ENCODE measurements around the gene SH2B3.
A peak's percentile ranks its signal among the peaks of the same experiment; 100 is the strongest.
"Not testable (repeated sequence)": the region's sequence is repeated elsewhere in the genome, so short reads cannot be mapped to it uniquely, and the experiment has no call there.

The SH2B3 gene

GRCh38 chr12:111396726-111397445 lies 8.8 kb upstream of the SH2B3 start:
- Mint-ChIP-seq H3K4me1 (ENCODE audit: low read depth) (peaks cover 15% of the 10 kb centered on the region), H3K36me3 (ENCODE audit: low read depth) (no peaks in the 10 kb centered on the region), H3K4me3 (peak overlapping the region; percentile 28), H3K27me3 (ENCODE audit: low read depth) (peaks cover 15% of the 10 kb centered on the region), H3K27ac (peak overlapping the region; percentile 26), H3K9me3 (no peaks in the 10 kb centered on the region)

DNA sequence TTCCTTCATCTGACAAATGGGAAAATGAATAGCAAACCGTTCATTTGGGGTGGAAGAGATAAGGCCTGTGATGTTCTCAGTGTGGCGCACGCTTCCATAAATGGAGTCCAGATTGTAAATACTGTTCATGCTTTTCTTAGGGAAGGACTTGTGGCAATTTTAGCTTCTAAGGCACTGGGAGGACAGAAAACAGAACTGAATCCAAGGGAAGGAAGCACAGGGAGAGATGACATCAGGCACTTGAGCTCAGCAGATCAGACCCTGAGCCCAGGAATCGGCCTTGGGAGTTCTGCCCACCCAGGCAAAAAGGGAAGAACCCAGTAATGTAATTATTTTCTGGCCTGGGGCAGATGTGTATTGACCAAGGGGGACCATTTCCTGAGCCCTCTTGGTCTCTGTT lies 7.2 kb upstream of the SH2B3 start:
- no peak overlapping the region for H3K27ac Mint-ChIP-seq

DNA sequence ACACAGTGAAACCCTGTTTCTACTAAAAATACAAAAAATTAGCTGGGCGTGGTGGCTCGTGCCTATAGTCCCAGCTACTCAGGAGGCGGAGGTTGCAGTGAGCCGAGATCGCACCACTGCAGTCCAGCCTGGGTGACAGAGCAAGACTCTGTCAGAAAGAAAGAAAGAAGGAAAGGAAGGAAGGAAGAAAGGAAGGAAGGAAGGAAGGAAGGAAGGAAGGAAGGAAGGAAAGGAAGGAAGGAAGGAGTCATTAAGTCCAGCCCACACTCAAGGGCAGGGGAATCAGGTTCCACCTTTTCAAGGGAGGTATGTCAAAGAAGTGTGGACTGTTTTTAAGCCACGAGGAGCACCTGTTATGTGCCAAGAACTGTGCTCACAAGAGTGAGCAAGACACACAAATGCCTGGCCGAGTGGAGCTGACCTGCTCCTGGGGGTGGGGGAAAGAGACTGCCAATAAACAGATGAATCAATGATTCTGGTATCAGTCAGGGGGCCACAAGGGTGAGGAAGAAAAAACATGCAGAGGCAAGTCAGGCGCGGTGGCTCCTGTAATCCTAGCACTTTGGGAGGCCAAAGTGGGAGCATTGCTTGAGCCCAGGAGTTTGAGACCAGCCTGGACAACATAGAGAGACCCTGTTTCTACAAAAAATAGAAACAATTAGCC lies 5.8 kb upstream of the SH2B3 start:
- H3K9me3 Mint-ChIP-seq; H3K4me3 Mint-ChIP-seq; H3K36me3 Mint-ChIP-seq (ENCODE audit: low read depth): not testable (repeated sequence)
- Mint-ChIP-seq H3K27ac (peak overlapping the region; percentile 26), H3K27me3 (ENCODE audit: low read depth) (peaks cover 19% of the 10 kb centered on the region), H3K4me1 (ENCODE audit: low read depth) (peaks cover 35% of the 10 kb centered on the region)

More for the DNA sequence above, 7.2 kb upstream of the SH2B3 start:
- H3K36me3 Mint-ChIP-seq (ENCODE audit: low read depth): no peaks in the 10 kb centered on the region
- H3K9me3 Mint-ChIP-seq: no peaks in the 10 kb centered on the region
- H3K4me3 Mint-ChIP-seq: no peak overlapping the region
- peaks cover 19% of the 10 kb centered on the region for H3K27me3 Mint-ChIP-seq (ENCODE audit: low read depth)
- H3K4me1 Mint-ChIP-seq (ENCODE audit: low read depth): peaks cover 24% of the 10 kb centered on the region

GRCh38 chr12:111401167-111401605 lies 4.5 kb upstream of the SH2B3 start:
- Mint-ChIP-seq H3K4me1 (ENCODE audit: low read depth) (peaks cover 36% of the 10 kb centered on the region), H3K9me3 (no peaks in the 10 kb centered on the region), H3K36me3 (ENCODE audit: low read depth) (no peaks in the 10 kb centered on the region), H3K4me3 (no peak overlapping the region), H3K27me3 (ENCODE audit: low read depth) (peaks cover 19% of the 10 kb centered on the region), H3K27ac (no peak overlapping the region)

- H3K4me1 Mint-ChIP-seq (ENCODE audit: low read depth): peaks cover 34% of the 10 kb centered on the region
- peaks cover 19% of the 10 kb centered on the region for H3K27me3 Mint-ChIP-seq (ENCODE audit: low read depth)
- H3K27ac Mint-ChIP-seq; H3K4me3 Mint-ChIP-seq; H3K36me3 Mint-ChIP-seq (ENCODE audit: low read depth); H3K9me3 Mint-ChIP-seq: not testable (repeated sequence)
These were observed 3.3 kb upstream of the SH2B3 start for GRCh38 chr12:111402490-111402824.

- peaks cover 16% of the 10 kb centered on the region for H3K27me3 Mint-ChIP-seq (ENCODE audit: low read depth)
- H3K4me1 Mint-ChIP-seq (ENCODE audit: low read depth): peaks cover 42% of the 10 kb centered on the region
- H3K27ac Mint-ChIP-seq: peak overlapping the region; percentile 93
- H3K9me3 Mint-ChIP-seq: no peaks in the 10 kb centered on the region
- peak overlapping the region; percentile 89 for H3K4me3 Mint-ChIP-seq
- H3K36me3 Mint-ChIP-seq (ENCODE audit: low read depth): peaks cover 3% of the 10 kb centered on the region
These were observed 1.2 kb upstream of the SH2B3 start for GRCh38 chr12:111404362-111405148.

GRCh38 chr12:111405149-111405858 lies 419 bp upstream of the SH2B3 start:
- Mint-ChIP-seq H3K9me3 (no peaks in the 10 kb centered on the region), H3K36me3 (ENCODE audit: low read depth) (peaks cover 3% of the 10 kb centered on the region), H3K4me3 (peak overlapping the region; percentile 87), H3K27me3 (ENCODE audit: low read depth) (peaks cover 8% of the 10 kb centered on the region), H3K27ac (peak overlapping the region; percentile 93), H3K4me1 (ENCODE audit: low read depth) (peaks cover 46% of the 10 kb centered on the region)

GRCh38 chr12:111406474-111407376 lies 1.0 kb downstream of the SH2B3 start:
- peak overlapping the region; percentile 88 for H3K27ac Mint-ChIP-seq
- H3K4me3 Mint-ChIP-seq: peak overlapping the region; percentile 92
- H3K9me3 Mint-ChIP-seq: no peaks in the 10 kb centered on the region
- H3K4me1 Mint-ChIP-seq (ENCODE audit: low read depth): peaks cover 51% of the 10 kb centered on the region
- peaks cover 3% of the 10 kb centered on the region for H3K27me3 Mint-ChIP-seq (ENCODE audit: low read depth)
- H3K36me3 Mint-ChIP-seq (ENCODE audit: low read depth): peaks cover 3% of the 10 kb centered on the region

DNA sequence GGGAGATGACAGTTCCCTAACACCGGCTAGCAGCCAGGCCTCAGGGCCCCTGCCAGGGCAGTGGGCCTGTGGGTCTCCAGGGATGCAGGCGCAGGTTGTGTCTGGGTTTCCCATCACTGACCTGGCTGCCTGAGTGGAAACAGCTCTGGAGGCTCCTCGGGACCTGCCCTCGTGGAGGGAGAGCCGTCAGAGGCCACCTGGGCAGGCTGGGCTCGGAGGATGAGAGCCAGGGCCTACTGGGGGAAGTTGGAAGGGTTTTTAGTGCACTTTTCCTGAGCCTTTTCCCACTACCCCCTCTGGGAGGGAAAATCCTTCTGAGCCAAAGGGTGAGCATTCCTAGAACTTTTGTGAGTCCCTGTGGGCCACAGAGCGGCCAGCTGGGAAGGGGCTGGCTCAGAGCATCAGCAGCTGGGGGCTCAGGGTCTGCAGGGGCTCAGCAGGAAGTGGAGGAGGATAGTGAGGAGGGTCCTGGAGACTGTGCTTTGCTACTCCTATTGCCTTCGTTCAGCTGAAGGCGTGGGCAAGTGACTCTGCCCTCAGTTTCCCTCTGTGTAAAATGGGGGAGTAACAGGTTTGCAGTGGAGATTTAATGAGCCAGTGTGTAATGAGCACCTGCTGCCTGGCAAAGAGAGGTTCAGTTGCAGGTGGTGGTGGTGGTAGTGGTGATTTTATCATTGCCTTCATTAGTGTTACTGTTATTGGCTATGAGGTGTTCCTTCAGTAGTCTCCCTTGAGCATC lies 1.8 kb downstream of the SH2B3 start:
- Mint-ChIP-seq H3K4me3 (peak overlapping the region; percentile 92), H3K27ac (peak overlapping the region; percentile 88), H3K36me3 (ENCODE audit: low read depth) (peaks cover 3% of the 10 kb centered on the region), H3K9me3 (no peaks in the 10 kb centered on the region), H3K27me3 (ENCODE audit: low read depth) (peaks cover 3% of the 10 kb centered on the region), H3K4me1 (ENCODE audit: low read depth) (peaks cover 57% of the 10 kb centered on the region)

DNA sequence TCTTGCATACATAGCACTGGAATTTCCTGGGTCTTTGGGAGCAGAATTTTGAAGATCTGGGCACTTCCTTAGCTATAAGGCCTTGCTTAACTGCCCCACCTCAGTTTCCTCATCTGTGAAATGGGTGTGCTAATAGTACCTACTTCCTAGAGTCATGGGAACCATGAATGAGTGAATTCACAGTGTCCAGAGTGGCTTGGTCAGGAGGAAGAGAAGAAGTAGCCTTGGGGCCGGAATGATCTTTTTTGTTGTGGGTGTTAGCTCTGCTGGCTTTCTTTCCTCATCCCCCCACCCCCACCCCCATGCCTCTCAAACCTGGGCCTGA lies 2.4 kb downstream of the SH2B3 start:
- Mint-ChIP-seq H3K27ac (no peak overlapping the region), H3K4me1 (ENCODE audit: low read depth) (peaks cover 57% of the 10 kb centered on the region), H3K9me3 (no peaks in the 10 kb centered on the region), H3K36me3 (ENCODE audit: low read depth) (peaks cover 6% of the 10 kb centered on the region), H3K27me3 (ENCODE audit: low read depth) (peaks cover 2% of the 10 kb centered on the region), H3K4me3 (peak overlapping the region; percentile 92)

GRCh38 chr12:111408686-111409402 lies 3.1 kb downstream of the SH2B3 start:
- Mint-ChIP-seq H3K4me1 (ENCODE audit: low read depth) (peaks cover 60% of the 10 kb centered on the region), H3K27ac (peak overlapping the region; percentile 73), H3K27me3 (ENCODE audit: low read depth) (no peaks in the 10 kb centered on the region), H3K4me3 (peak overlapping the region; percentile 92), H3K9me3 (no peaks in the 10 kb centered on the region), H3K36me3 (ENCODE audit: low read depth) (peaks cover 13% of the 10 kb centered on the region)

DNA sequence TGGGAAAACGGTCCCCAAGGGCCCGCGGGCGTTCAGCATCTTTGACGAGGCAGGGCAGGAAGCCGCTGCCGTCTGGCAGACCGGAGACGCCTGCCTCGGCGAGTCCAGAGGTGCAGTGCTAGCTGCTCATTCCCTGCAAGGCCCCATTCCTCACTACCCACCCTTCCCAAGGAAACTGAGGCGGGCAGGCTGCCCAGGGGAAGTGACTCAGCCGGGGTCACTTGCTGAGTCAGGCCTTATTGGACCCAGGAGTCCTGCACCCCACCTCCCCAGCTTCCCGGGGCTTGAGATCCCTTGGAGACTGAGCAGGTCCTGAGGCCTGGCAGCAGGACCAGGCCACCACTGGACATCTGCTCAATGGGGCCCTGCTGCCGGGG lies 3.7 kb downstream of the SH2B3 start:
- Mint-ChIP-seq H3K36me3 (ENCODE audit: low read depth) (peaks cover 14% of the 10 kb centered on the region), H3K4me1 (ENCODE audit: low read depth) (peaks cover 55% of the 10 kb centered on the region), H3K27ac (peak overlapping the region; percentile 73), H3K9me3 (no peaks in the 10 kb centered on the region), H3K4me3 (peak overlapping the region; percentile 71), H3K27me3 (ENCODE audit: low read depth) (no peaks in the 10 kb centered on the region)
